Heart left ventricle (tissue), 16 donors: ENCODE results near the gene SCYL1. TPM values are rescaled to one million over a fixed set of nuclear protein-coding genes. Genes with fewer than 3 reads are reported as not detected.
A peak's percentile ranks its signal among the peaks of the same experiment; 100 is the strongest.

ENCODE experiments used
- ATAC-seq, 4 donors: fragments of 200-7000 bp; cut with Tn5 transposase; one replicate each; pipeline ENCODE4 v1.9.1; 2020 to 2022; ENCODE audit warnings: moderate library complexity in 4 of 4, mild to moderate bottlenecking in 3 of 4, moderate number of reproducible peaks in 1 of 4
- DNase-seq, 5 donors: peaks; one replicate each; pipeline ENCODE4 v3.0.0-alpha.2; 2020
- H3K27ac ChIP-seq, 12 donors: fragments of 200-600 bp; sonication (generic) in 4 of 12; one replicate each; pipeline versions ENCODE4 v1.5.0 to v1.8.0; 2016 to 2022; ENCODE audit warnings: mild to moderate bottlenecking in 2 of 12
- H3K27me3 ChIP-seq, 9 donors: fragments of 200-600 bp; sonication (generic) in 2 of 9; one replicate each; pipeline versions ENCODE4 v1.5.1 to v1.8.0; 2016 to 2022; ENCODE audit warnings: mild to moderate bottlenecking in 3 of 9
- H3K36me3 ChIP-seq, 9 donors: fragments of 200-600 bp; sonication (generic) in 2 of 9; one replicate each; pipeline versions ENCODE4 v1.5.0 to v1.8.0; 2018 to 2022; ENCODE audit warnings: mild to moderate bottlenecking in 2 of 9
- H3K4me1 ChIP-seq, 12 donors: fragments of 200-600 bp; sonication (generic) in 4 of 12; one replicate each; pipeline versions ENCODE4 v1.5.0 to v1.8.0; 2016 to 2022; ENCODE audit warnings: mild to moderate bottlenecking in 3 of 12
- H3K4me3 ChIP-seq, 12 donors: fragments of 200-600 bp; sonication (generic) in 4 of 12; one replicate each; pipeline versions ENCODE4 v1.5.0 to v1.8.0; 2017 to 2022; ENCODE audit warnings: mild to moderate bottlenecking in 9 of 12, moderate library complexity in 4 of 12
- H3K9me3 ChIP-seq, 12 donors: fragments of 200-600 bp; sonication (generic) in 4 of 12; one replicate each; pipeline versions ENCODE4 v1.5.0 to v1.8.0; 2016 to 2022; ENCODE audit warnings: mild to moderate bottlenecking in 1 of 12
- CTCF ChIP-seq, 12 donors: fragments of 200-600 bp; sonication (generic) in 4 of 12; IDR thresholded peaks; one replicate each; pipeline versions ENCODE4 v1.5.0 to v1.8.0; 2018 to 2022; ENCODE audit warnings: antibody characterized with exemption in 12 of 12, mild to moderate bottlenecking in 5 of 12
- POLR2A ChIP-seq, 2 donors: fragments of 450-650 bp; IDR thresholded peaks; one replicate each; pipeline ENCODE4 v1.6.1; 2017; ENCODE audit warnings: antibody characterized with exemption in 2 of 2, mild to moderate bottlenecking in 2 of 2, moderate library complexity in 2 of 2
- WGBS, 4 donors: extraction: QIAGEN DNeasy Blood & Tissue Kit in 2 of 4; methylation state at CpG; one replicate each; pipeline versions ENCODE4 v1.1.5 to v1.1.7; 2013 to 2018; 5-methylcytosine and 5-hydroxymethylcytosine counted together
- intact Hi-C, 10 donors: fragments of 100-400 bp; cut with DNase I; formaldehyde crosslinking; loops; one replicate each; pipeline versions ENCODE4 v1.11.1 to v1.14.2; 2022
- polyA plus RNA-seq, 2 donors: library from polyadenylated mRNA; stranded (reverse); fragments of 200-250 nt; gene quantifications; one replicate each; pipeline ENCODE4 v1.2.3, GENCODE V29; 2013
- total RNA-seq, 9 donors: library from RNA; depleted of rRNA in 2 of 9; stranded (reverse); fragments of >200 nt in 2 of 9; fragmentation: NEBNext Ultra II Directional in 3 of 9; extraction: Animal tissue kit (Norgen Biotek cat#: 25700) in 3 of 9; gene quantifications; one replicate each; pipeline versions ENCODE4 v1.1.0 to v1.2.4, GENCODE V29; 2016 to 2023
- donor health status: ischemic (EF 13 %, LVEDD 7.1; RV severe dilation, severe dysfunction).
- donor health status: healthy with polysubstance abuse.
- donor health status: DM: no; HTN: yes; CAD: no.
- donor health status: DM: no; HTN: no; CAD: no.
- donor health status: ischemic (EF 25% LVEDD 6.9; RV normal size, moderate dysfunction).
- donor health status: ischemic (EF 25% LVEDD 5.7; RV mildly dilated, moderate dysfunction).
- donor health status: healthy.
- donor health status: DM: yes; HTN: yes; CAD: no.
- donor health status: ischemic (EF 35%, LVEDD 5.7; RV mildly dilated, moderate dysfunction).
- donor health status: nonischemic (EF 11% LVEDD 7.7; RV severe dilation, severe dysfunction).
- donor health status: DM: yes; HTN: yes; CAD: no.
- donor health status: PGD.
- donor health status: ischemic (EF 29% LVEDD 5.4; RV normal size, mild dysfunction).
- donor health status: nonischemic (EF 23%, LVEDD 6.1; RV moderate dilation, normal function).

Gene SCYL1
- total and polyA plus RNA-seq, 11 donors = 51.6 to 135 (median 64.2) TPM

DNA sequence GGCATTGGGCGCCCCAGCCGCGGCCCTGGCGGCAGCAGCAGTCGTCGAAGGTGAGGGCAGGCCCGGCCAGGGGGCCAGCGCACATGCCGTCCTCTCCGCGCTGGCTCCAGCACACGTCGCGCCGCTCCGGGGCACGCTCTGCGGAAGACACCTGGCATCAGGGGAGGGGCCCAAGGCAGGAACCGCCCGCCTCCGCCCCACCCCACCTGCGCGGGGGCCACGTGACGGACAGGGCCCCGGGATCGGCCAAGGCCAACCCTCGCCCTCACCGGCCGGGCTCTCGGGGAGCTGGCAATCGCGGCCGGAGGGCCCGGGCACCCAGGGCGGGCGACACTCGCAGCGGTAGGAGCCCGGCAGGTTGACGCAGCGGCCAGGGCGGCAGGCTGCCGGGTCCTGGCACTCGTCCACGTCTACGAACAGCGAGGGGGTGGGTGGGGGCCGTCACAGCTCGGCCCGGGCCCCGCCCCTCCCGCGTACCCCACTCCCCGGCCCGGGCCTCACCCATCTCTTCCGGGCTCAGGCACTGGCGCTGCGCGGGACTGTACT lies 14.9 kb downstream of the SCYL1 start:
- Histone ChIP-seq H3K27me3 (no peaks in the 10 kb centered on the region), H3K4me3 (peak overlapping the region; percentile 11 to 66 (median 52)), H3K27ac (peak overlapping the region; percentile 66 to 95 (median 88)), H3K9me3 (no peaks in the 10 kb centered on the region), H3K4me1 (peaks cover 0 to 28% (median 20%) of the 10 kb centered on the region in 12 donors), H3K36me3 (peaks cover 0 to 64% (median 44%) of the 10 kb centered on the region in 9 donors)
- WGBS, 4 donors = 20 to 58% (median 23%) methylated on average over 14 to 60 of the region's 60 CpGs
- intact Hi-C loops = loop anchor here (1.0 to 10.0 kb wide), 13 partner anchors 15 to 455 kb away; partner anchors contain the start of genes ZNRD2 (in 4 of the 10), KCNK7 (in 2 of the 10), EHBP1L1 (in 1 of the 10) and MAP3K11 (in 1 of the 10)
- DNase-seq (peak in 1 of 5 donors; percentile 49), ATAC-seq (peak in 2 of 4 donors; percentile 6 to 46)
- TF ChIP-seq CTCF (IDR thresholded peaks at IDR 0.05) = peak in 5 of 12 donors; percentile 41 to 70 (median 64)
- TF ChIP-seq POLR2A (IDR thresholded peaks at IDR 0.05) = no peak

GRCh38 chr11:65540290-65541092 lies 15.6 kb downstream of the SCYL1 start:
- peak in 1 of 2 donors; percentile 49 for TF ChIP-seq POLR2A (IDR thresholded peaks at IDR 0.05)
- peak; percentile 79 to 95 (median 88) for TF ChIP-seq CTCF (IDR thresholded peaks at IDR 0.05)
- ATAC-seq (peak; percentile 84 to 93 (median 91)), DNase-seq (peak; percentile 90 to 95 (median 93))
- H3K9me3 ChIP-seq = no peaks in the 10 kb centered on the region
- intact Hi-C loops = loop anchor here in 9 of 10 donors (1.0 to 10.0 kb wide), 13 partner anchors 14 to 454 kb away; partner anchors contain the start of genes ZNRD2 (in 4 of the 9), EHBP1L1 (in 1 of the 9), KCNK7 (in 1 of the 9) and LTBP3 (in 1 of the 9)
- H3K4me1 ChIP-seq = peaks cover 0 to 28% (median 20%) of the 10 kb centered on the region in 12 donors
- H3K27ac ChIP-seq = peak overlapping the region; percentile 66 to 95 (median 88)
- 0 to 1% (median 0%) methylated on average over 16 to 78 of the region's 78 CpGs for WGBS, 4 donors
- peaks cover 0 to 63% (median 41%) of the 10 kb centered on the region in 9 donors for H3K36me3 ChIP-seq
- H3K4me3 ChIP-seq = peak overlapping the region; percentile 11 to 66 (median 52)
- H3K27me3 ChIP-seq = no peaks in the 10 kb centered on the region

DNA sequence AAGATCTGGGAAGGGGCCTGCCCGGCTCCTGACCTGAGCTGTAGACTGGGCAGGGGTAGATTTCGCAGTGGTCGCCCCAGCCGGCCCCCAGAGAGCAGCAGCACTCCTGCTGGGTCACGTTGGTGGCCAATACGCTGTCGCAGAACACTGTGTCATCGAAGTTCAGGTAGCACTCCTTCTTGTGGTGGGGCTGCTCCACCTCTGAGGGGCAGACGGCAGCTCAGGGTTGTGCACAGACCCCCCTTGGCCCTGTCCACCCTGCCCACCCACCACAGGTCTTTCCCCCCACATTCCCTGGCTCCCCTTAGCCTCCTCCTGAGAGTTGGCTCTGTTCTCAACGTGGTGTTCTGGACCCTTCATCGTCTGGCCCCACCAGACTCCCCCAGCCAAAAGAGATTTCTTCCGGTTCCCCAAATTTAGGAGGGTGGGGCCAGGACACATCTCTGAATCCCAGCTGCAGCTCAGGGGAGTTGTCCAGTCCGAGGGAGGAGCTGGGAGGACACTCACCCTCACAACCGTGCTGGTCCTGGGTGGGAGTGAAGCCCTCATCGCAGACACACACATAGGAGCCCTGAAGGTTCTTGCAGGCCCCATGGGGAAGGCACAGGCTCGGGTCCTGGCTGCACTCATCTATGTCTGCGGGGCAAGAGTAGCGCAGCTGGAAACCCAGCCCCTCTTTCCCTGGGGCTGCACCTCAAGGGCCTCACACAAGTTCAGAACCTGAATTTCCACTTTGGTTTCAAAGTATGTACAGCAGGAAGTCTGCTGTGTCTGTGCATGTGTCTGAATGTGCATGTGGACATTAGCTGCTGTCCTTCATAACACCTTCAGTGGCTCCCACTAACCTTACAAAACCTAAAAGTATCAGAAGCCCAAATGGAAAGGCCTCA lies 16.5 kb downstream of the SCYL1 start:
- ATAC-seq (no peak), DNase-seq (no peak)
- Histone ChIP-seq H3K4me1 (peaks cover 0 to 28% (median 20%) of the 10 kb centered on the region in 12 donors), H3K27ac (peak overlapping the region; percentile 66 to 95 (median 88)), H3K9me3 (no peaks in the 10 kb centered on the region), H3K27me3 (no peaks in the 10 kb centered on the region), H3K36me3 (peaks cover 0 to 63% (median 40%) of the 10 kb centered on the region in 9 donors), H3K4me3 (peak overlapping the region in 11 of 12 donors; percentile 24 to 66 (median 53))
- WGBS, 4 donors = 41 to 56% (median 45%) methylated on average over 10 to 18 of the region's 18 CpGs
- no peak for TF ChIP-seq POLR2A (IDR thresholded peaks at IDR 0.05)
- TF ChIP-seq CTCF (IDR thresholded peaks at IDR 0.05) = peak in 1 of 12 donors; percentile 4
- intact Hi-C loops = loop anchor here in 9 of 10 donors (1.0 to 10.0 kb wide), 12 partner anchors 13 to 453 kb away; partner anchors contain the start of genes ZNRD2 (in 2 of the 9), EHBP1L1 (in 1 of the 9), KCNK7 (in 1 of the 9) and LTBP3 (in 1 of the 9)
